Ecto neural progenitor cell (in vitro differentiated cells): ENCODE data around the gene RIOK2.
"Not testable (repeated sequence)": the region's sequence is repeated elsewhere in the genome, so short reads cannot be mapped to it uniquely, and the experiment has no call there.

ENCODE experiments used
- DNase-seq: peaks from one replicate; pipeline ENCODE4 v3.0.0-alpha.2; 2018; ENCODE audit warnings: low spot score

RIOK2 gene

DNA sequence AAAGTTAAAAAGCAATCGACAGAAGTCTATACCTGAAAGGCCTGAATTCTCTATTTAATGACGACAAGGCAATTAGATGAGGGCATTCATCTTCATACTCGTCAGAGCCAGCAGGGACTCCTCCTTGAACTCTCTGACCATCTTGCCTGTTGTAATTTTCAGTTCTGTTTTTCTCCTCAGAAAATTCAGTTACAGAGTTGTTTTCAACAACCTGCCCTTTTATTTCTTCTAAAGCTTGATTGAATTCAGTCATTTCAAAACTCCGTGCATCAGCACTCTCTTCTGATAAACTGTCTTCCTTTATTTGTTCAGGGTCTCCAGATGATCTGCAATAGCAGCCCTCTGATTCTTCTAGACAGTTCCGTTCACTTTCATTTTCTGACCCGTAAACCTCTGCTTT is 15.6 kb downstream of the RIOK2 start:
- no peak for DNase-seq

DNA sequence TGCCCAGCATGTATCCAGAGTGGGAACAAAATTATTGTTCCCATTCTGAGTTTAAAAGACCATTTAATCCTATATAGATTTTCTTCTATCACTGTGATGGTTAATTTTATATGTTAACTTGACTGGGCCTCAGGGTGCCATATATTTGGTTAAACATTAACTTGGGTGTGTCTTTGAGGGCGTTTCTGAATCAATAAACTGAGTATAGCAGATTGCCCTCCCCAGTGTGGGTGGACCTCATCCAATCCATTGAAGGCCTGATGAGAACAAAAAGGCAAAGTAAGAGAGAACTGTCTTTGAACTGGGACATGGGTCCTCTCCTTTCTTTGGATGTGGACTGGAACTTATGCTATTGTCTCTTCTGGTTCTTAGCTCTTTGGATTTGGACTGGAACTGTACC is 17.3 kb downstream of the RIOK2 start:
- no peak for DNase-seq

DNA sequence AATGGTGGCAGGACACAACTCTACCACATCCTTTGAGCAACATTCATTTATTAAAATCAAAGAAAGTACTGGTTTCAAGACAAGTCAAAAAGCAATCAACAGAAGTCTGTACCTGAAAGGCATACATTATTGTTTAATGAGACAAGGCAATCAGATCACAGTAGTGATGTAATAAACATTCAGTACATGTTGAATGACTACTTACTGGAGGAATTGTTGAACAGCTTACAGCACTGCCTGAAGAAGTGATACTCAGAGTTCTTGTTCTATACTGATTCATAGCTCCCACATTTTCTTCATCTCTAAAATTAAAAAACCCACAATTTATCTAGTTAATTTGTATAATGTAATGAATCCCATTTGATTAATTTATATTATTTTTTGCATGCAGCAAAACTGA is 18.2 kb downstream of the RIOK2 start:
- DNase-seq, result no peak

DNA sequence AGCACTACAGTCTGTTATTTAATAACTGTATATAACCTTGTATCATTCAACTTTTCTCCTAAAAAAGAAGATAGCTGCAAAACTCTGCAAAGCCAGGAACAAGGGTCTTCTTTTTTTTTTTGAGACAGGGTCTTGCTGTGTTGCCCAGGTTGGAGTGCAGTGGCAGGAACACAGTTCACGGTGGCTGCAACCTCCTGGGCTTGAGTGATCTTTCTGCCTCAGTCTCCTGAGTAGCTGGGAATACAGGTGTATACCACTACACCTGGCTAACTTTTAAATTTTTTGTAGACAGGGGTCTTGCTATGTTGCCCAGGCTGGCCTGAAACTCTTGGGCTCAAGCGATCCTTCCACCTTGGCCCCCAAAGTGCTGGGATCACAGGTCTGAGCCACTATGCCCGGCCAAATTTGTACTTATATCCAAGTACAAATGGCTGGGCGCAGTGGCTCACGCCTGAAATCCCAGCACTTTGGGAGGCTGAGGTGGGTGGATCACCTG is 19.2 kb downstream of the RIOK2 start:
- no peak for DNase-seq

DNA sequence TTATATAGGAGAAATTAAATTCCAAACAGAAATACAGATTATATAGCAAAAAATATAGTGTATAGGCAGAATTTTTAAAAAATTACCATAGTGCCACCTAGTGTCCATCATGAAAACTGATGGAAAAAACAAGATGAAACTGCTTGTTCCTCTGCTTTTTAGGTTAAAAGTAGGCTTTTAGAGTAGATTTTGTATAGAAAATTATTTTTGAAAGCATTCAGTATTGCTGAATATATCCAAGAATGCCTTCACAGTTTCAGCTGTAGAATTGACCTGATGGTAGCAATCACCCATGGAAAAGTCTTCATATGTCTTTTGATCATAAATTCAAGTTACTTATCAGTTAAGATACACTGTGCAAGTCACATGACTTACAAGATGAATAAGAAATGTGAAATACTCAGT is 19.7 kb downstream of the RIOK2 start:
- DNase-seq, result no peak

DNA sequence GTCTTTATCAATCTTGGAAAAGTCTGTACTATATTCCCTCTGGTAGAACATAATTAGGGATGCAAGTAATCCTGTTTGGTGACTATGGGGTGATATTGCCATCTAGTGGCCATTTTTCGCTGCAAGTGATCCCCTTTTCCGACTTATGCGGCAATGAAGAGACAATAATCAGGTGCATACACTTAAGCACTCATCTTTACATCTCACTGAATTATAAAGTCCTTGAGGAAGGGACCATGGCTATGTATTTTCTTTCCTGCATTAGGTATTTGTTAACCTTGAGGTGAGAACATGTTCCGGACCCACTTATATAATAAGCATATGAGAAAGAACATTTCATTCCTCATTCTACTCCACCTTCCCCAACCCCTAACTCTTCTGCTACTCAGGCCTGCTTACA is 21.0 kb downstream of the RIOK2 start:
- DNase-seq, result peak; percentile 69

DNA sequence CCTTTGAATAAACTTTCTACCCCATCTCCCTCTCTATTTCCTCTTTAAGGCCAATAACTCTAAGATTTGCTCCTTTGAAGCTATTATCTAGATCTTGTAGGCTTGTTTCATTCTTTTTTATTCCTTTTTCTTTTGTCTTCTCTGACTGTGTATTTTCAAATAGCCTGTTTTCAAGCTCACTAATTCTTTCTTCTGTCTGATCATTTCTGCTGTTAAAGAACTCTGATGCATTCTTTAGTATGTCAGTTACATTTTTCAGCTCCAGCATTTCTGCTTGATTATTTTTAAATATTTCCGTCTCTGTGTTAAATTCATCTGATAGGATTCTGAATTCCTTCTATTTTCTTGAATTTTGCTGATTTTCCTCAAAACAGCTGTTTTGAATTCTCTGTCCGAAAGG is 25.4 kb downstream of the RIOK2 start:
- DNase-seq, result no peak

DNA sequence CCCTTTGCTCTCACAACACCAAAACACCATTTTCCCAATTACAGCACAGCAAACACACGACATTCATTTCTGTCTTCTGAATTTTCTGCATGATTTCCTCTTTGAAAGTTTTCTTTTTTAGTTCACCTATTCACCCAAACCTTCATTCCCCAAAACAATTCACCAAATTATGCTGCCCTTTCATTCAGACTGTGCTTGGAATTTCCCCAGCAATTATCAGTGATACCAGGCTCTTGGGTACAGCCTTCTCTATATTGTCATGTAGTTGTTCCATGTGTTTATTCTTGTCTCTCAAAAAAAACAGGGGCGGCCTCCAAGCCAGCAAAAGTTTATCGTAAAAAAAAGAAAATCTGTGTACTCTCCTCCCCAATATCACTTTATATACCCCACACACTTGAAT is 31.7 kb downstream of the RIOK2 start:
- no peak for DNase-seq

DNA sequence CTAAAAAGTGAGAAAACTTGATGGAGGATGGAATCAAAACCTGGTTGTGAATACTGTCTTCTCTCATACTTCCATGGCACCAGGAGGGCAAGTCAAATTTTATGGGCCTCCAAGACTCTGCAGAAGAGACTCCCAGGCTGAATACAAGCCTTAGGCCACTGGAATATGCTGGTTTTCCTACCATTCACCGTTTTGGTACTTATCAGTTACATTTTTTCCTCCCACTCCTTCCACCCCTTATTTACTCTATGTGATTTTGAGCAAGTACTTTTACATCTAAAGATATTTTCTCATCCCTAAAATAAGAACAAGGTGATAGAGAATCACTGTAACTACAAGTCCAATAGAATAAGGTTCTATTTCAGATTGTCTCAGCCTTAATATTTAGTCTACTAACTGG is 32.6 kb downstream of the RIOK2 start:
- DNase-seq, result no peak

DNA sequence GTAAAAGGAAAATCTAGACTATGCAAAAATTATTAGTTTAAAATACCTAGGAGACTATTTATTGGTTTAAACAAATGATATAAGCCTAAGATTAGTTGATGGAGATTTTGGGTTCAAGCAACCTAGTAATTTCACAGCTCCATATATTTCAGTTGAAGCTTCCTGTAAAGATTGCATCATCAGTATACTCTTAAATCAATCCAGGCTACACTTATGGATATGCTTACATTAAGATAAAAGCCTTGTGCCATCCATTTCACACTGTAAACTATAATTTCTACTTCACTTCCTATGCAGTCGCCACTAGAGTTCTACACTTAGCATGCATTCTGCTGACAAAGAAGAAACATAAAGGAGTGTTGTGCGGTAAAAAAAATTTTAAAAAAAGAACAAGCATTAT is 33.3 kb downstream of the RIOK2 start:
- DNase-seq, result no peak

DNA sequence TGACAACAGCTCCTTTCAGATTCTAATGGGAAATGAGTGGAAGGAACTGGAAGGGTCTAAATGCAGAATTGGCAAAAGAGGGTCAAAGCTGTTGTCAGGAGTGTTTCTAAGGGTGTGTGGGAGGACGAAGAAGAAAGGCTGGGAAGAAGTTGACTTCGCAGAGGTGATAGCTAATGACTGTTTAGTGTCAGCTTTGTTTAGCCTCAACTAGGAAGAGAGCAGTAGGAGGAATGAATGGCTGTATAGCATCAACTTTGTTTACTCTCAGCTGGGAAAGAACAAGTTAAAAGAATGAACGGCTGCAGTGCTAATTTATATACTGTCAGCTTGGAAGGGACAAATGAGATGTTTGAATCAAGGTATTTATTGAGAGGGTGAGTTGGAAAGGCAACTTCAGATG is 34.8 kb downstream of the RIOK2 start:
- no peak for DNase-seq

DNA sequence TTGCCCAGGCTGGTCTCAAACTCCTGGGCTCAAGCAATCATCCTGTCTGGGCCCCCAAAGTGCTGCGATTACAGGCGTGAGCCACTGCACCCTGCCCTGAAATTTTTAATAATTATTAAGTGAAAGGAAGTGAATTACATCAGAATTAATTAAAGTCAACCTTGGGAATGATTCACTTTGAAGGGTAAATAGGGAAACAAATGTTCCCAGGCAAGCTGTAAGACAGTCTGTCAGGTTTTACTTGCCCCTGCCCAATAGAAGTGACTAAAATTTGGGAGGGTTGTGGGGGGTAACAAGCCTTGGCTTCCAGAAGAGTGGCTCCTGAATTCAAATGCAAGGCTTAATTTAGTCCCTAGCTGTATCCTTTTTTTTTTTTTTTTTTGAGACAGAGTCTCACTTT is 39.3 kb downstream of the RIOK2 start:
- no peak for DNase-seq

DNA sequence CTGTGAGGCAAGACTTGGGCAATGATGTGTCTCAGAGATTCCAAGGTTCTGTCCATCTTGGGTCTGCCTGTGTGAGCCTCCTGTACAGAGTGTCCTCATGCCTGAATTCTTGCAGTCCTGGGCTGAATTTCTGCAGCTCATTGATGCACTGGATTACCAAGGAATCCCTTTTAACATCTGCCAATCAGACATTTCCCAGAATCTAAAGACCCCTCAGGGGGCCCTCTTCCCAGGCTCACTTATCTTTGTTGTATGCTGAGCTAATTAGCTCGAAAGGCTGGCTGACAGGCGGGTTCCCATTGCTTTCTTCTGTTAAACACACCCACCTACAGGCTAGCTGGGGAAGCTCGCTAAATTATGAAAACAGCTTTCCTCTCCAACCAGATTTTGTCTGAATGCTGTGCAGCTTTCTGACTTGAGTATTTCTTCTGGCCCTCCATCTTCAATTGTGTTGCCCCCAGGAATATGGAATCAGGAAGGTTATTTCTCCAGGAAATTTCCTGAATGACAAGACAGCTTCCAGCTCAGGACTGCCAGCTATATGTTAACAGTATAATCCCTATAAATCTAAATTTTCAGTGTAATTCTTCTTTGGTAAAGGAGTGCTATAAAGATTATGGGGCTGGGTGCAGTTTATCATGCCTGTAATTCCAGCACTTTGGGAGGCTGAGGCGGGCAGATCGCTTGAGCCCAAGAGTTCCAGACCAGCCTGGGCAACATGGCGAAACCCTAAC is 40.4 kb downstream of the RIOK2 start, which contains the start of gene LIX1:
TSS of gene LIX1 (minus strand) at position 91 of the 734 bp plus-strand sequence. CDS start at position 56, 35 bp downstream.
- DNase-seq, result peak; percentile 85

DNA sequence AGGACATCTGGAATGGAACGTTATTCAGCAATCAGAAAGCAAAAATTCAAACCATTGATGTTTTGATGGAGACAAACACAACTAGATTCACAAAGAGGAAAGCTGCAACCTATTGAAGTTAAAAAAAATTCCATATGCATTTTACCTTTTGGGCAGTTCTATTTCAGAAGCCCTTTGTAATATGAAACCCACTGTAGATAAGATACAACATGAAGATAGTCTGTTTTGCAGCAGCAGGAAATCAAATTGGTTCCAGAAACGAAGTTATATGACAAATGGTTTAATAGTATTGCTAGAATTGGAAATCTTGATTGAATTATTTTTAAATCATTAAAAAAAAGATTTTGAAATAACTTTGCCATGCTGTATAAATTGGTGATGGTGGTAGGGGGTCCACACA is 41.5 kb downstream of the RIOK2 start:
- no peak for DNase-seq

DNA sequence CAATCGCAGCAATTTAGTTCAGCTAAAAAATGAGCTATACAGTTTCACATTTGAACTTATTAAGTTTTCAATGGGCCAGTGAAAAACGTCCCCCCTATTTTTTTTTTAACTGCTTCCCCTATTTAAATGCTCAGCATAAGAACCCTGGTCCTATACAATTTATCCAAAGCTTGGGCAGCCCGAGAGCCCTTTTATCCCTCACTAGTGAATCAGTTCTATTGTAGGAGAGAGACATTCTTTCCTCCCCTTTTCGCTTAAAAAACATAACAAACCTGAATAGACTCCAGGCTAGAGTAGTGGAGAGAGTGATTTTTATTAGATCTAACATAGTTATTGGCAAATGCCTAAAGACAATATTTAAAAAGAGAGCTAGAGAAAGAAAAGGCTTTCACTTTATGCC is 42.0 kb downstream of the RIOK2 start:
- no peak for DNase-seq

DNA sequence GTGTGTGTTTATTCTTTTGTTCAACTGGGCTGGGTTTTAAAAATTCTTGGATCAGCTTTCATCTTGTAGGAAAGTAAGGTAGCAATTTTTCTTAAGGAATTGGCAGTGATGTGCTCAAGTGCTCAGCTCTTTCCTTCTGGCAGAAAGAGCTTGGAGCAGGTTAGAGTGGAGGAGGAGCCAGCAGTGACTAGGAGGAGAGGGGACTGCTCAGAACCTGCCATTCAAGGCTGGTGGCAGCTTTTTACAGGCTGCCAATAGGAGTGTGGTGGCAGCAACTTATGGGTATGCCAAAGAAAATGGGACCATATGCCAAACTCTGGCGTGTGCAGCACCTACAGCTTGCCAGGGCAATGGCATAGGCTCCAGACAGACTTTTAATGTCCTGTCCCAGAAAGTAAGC is 42.8 kb downstream of the RIOK2 start:
- DNase-seq, result not testable (repeated sequence)

DNA sequence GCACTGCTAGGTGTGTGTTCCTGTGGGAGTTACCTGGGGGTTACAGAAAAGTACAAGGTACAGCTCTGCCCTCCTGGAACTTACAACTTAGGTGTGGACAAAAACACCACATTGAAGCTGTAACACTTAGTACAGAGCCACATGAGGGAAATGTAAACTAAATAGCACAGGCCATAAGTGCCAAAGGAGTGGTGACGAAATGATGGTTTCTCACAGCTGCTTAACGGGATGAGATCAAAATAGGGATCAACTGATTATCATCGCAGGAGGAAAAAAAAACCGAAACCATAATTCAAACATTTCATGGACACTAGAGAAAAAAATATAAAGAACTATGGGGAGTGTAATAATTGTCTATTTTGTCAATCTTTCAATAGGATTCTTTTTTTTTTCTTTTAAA is 46.6 kb downstream of the RIOK2 start:
- DNase-seq, result no peak

DNA sequence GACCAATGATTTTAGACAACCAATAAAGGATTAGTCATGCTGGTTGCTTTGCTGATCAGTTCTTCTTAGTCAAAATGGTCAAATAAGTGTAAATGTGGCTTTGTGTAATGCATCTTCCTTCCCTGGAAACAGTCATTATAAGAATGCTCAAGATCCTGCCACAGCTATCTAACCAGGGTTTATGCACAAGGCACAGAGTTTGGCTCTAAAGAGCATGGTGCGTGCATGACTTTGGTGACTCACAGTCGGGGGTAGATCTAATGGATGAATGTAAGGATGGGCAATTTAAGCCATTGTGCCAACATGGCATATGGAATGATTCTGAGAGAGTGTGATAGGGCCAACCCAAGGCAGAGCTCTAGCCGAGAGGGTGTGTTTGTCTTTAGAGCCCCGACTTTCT is 47.2 kb downstream of the RIOK2 start:
- no peak for DNase-seq

DNA sequence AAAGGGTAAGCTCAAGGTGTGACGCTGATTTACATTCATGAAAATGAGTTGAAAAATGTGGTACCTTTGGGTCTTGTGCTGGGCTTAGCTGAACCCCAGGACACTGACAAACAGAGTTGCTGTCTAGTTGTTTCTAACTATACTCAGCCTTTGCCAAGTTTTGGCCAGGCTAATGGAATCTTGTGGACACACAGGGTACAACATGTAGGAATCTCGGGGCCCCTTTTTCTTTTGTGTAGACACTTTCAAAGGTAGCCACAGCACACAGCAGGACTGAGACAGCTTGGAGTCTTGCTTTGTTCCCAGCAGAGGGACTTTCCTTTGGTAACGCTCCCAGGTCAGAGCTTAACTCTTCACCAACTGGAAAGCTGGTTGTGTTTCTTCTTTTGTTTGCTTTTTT is 48.4 kb downstream of the RIOK2 start:
- DNase-seq, result no peak

DNA sequence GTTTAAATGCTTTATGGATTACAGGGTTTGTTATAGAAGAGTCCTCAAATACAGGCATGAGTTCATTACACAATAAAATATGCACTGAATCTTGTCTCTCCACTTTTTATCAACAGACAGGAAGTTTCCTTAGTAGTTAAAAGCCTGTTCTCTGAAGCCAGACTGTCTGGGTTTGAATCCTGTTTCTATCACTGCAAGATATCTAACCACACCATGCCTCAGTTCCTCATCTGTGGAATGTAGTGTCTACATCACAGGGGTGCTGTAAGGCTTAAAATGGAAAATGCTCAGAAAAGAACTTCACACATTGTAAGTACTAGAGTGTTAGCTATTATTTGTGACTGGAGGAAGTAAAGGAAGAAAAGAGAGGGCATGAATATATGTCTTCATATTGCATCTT is 49.9 kb downstream of the RIOK2 start:
- no peak for DNase-seq

DNA sequence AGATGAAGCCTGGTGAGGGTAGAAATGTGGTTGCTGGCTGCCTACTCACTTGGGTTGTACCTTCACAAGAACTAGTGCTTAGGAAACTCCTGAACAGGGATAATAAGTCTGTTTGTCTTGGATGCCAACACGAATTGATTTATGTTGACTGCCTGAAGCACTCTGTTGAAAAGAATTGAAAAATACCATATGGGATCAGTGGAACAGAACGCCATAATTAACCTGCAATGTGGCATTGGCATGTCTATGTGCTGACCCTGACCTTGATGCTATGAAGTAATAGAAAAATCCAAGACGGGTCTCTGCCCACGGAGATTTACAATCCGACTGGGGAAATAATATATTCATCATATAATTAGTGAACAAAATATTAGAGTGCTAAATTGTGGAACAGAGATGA is 51.1 kb downstream of the RIOK2 start:
- no peak for DNase-seq

DNA sequence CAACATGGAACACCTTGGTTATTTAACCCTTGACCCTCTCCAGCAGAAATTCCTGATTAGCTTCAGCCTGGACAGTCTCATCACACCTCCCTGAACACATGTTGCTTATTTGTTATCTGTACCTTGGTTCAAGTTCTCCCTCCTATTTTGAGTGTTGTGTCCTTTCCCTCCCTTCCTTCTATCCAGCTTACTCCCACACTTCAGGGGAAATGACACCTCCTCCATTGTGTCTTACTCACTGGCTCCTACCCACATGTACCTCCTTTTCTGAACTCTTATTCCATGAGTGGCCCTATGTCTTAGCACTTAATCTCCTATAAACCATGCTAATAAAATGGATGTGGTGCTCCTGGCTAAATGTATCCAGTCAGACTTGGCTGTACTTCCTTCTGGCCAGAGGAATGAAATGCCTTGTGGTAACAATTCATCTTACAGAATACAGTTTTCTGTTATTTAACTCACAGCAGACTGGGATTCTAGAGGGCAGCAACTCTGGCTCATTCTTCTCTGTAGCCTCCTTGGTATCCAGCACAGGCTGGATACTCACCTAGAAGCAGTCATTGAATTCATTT is 51.8 kb downstream of the RIOK2 start:
- no peak for DNase-seq

DNA sequence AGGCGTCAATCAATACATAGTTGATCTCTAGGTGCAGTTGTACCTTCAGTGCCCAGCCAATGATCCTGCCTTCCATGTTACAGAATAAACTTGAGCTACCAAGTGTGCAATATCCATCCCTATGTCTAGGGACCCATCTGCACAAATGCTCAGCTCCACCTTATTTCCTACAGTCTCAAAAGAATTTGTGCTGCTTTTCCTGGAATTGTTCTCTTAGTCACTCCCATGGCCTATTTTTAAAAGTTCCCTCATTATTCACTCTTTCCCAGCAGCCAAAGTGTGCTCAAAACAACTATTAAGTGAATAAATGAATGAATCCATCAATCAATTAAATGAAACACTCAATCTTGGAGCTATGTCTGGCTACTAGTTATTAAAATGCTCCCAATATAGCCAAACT is 55.3 kb downstream of the RIOK2 start:
- no peak for DNase-seq

DNA sequence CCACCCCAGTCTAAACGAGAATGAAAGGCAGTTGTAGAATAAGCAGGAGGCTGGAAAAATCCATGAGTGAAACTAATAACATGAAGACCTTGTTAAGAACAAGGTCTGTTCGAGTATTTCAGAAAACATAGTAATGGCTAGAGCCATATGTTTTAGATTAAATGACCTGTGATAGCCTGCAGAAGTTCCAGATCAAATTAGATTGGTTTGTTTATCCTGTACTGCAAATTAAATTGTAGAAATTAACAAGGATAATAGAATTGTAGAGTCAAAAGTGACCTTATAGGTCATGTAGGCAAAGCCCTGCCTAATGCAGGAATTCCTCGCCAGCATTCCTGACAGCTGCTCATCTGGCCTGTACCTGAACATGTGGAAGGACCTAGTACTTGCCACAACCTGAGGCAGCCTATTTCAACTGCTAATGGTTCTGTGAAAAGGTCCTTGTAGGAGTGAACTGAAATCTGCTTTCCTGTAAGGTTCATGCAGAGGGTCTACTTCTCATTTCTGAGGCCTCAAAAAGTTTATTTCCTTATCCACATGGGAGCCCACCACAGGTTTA is 57.8 kb downstream of the RIOK2 start:
- DNase-seq, result no peak
